Pulmonary artery endothelial cell (primary cell): Measurements from ENCODE around the gene ANKRD52. TPM values are rescaled to one million over a fixed set of nuclear protein-coding genes. Genes with fewer than 3 reads are reported as not detected.
A peak's percentile ranks its signal among the peaks of the same experiment; 100 is the strongest.

Experiments
- DNase-seq: peaks from one replicate; pipeline ENCODE4 v3.0.0-alpha.2; 2011; ENCODE audit warnings: low read depth, low spot score
- total RNA-seq: library from RNA; depleted of rRNA; stranded (reverse); fragments of >200 nt; gene quantifications from 2 replicates; pipeline ENCODE4 v1.2.3, GENCODE V29; 2014

ANKRD52 gene
- total RNA-seq, 1 donor from 2014 or later: 13.1 TPM

DNA sequence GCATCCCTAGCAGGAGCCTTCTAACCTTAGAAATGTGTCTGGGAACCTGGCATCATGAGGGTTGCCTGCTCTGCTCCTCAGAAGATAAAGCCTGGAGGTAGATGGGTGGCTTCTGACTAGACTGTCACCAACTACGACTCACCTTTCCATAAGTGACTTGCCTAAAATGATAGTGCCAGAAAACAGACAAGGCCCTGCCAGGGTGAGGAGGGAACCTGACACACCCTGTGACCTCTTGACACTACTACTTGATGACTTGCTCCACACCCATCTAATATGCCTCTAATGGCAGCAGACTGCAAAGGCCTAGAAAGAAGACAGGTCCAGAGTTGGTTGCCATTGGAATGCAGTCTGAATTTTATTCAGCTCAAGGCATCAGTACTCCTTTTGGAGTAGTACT lies 45.8 kb downstream of the ANKRD52 start:
- no peak for DNase-seq

DNA sequence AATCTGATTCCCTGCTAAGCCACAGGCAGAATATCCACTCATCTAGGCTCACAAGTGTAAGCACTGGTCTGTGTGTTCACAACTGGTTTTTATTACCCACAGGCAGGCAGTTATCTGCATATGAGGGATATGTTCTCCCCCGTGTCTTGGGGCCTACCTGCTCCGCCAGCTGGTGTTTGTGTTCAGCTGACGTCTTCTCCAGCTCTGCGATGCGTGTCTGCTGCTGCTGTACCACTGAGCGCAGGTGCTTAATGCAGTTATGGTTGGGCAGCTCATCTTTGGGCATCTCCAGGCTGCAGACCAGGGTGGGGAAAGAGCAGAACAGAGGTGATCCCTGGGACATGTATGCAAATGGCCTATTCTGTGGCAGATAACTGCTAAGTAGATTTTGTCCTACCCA lies 50.2 kb downstream of the ANKRD52 start:
- no peak for DNase-seq

DNA sequence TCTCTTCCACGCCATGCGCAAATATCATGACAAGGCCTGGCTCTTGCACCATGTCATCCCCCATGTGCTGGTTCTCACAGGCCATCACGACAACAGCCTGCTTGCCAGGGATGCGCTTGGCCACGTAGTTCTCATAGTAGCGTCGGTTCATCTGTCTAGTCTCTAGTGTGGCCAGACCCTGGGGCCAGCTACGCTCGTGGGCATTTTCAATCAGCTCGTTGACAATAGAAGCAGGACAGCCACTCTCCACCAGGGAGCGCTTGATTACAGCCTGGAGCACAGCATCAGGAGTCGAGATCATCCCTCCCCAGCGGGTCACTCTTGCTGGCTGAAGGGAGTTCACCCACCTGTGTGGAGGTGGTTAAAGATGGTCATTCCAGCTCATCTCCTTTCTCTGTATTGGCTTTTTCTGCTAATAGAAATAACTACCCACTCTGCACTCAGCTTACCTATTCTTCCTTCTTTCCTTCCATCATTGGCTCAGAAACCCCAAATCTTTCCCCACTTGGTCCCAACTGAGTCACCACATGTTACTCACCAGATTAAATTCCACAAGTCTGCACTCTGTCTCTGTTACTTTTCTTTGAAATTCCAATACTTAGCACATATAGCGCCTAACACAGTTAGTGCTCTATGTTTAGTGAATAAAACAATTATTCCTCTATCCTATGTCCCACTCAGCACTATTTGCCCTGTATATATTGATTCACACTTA lies 51.6 kb downstream of the ANKRD52 start:
- no peak for DNase-seq

GRCh38 chr12:56205445-56205844 lies 52.7 kb downstream of the ANKRD52 start:
- DNase-seq: no peak

GRCh38 chr12:56204275-56204674 lies 53.9 kb downstream of the ANKRD52 start:
- DNase-seq: no peak

DNA sequence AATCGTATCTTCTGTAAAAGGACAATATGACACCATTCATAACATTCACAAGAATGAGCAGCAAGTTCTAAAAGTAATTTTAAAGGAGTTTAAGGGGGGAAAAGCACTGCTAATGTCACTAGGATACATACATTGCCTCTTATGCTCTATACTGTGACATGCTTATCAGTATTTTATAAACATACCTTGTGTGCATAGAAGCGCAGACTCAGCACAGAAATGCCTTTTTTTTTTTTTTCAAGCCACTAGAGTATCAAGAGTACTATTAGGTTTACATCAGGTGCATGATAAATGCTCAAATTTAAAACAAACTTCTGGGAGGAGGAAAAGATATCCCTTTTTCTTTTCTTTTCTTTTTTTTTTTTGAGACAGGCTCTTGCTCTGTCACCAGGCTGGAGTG lies 55.3 kb downstream of the ANKRD52 start:
- DNase-seq: no peak

DNA sequence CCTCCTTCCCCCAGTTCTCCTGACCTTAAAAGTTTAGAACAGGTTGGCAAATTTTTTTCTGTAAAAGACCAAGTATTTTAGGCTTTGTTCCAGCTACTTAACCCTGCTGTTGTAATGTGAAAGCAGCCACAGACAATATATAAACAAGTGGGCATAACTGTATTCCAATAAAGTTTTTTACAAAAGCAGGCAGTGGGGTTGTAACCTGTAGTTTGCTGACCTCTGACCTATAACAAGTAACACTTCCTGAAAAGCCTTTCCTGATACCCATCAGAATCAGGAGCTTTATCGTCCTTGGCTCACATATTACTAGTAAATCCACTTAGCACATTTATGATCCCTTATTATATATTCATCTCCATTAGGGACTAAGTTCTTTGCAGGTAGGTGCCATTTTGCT lies 55.8 kb downstream of the ANKRD52 start:
- no peak for DNase-seq

- DNase-seq: no peak
Measured at GRCh38 chr12:56198836-56199235, 59.3 kb downstream of the ANKRD52 start.

DNA sequence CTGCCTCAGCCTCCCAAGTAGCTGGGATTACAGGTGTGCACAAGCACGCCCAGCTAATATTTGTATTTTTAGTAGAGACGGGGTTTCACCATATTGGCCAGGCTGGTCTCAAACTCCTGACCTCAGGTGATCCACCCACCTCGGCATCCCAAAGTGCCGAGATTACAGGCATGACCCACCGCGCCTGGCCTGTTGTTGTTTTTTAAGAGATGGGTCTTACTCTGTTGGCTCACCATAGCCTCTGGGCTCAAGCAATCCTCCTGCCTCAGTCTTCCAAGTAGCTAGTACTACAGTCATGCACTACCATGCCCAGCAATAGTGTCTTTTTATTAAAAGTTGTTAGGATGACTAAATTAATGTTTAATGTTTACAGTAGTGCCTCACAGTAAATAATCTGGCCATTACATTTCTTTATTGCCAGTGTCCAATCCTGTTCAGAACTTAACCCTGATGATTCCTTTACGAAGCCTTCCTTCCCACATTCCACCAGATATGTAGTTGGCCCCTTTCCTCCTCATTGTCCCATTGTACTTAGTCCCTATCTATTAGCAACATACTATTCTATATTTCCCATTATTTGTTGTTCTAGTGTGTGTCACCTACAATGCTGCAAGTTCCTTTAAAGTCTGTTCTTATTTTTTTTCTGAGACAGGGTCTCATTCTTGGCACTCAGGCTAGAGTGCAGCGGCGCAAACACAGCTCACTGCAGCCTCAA lies 60.1 kb downstream of the ANKRD52 start:
- peak; percentile 87 for DNase-seq

DNA sequence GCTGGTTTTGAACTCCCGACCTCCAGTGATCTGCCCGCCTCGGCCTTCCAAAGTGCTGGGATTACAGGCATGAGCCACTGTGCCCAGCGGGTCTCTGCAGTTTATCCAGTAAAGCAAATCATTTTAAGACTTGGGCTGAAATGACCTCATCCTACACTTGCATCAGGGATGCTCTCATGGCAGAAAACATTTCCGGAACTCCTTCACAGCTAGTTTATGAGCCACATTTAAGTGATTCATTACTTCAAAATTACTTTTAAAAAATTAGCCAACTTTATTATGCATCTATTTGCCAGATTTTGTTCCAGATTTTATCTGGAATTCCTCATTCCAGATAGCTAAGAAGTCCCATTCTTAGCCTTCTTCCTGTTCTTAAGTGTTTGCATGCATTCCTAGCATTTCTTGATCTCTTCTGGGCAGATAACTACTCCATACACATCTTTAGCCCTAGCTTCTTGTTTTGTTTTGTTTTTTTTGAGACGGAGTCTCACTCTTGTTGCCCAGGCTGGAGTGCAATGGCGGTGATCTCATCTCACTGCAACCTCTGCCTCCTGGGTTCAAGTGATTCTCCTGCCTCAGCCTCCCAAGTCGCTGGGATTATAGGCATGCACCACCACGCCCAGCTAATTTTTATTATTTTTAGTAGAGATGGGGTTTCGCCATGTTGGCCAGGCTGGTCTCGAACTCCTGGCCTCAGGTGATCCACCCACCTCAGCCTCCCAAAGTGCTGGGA lies 61.2 kb downstream of the ANKRD52 start:
- peak; percentile 93 for DNase-seq

DNA sequence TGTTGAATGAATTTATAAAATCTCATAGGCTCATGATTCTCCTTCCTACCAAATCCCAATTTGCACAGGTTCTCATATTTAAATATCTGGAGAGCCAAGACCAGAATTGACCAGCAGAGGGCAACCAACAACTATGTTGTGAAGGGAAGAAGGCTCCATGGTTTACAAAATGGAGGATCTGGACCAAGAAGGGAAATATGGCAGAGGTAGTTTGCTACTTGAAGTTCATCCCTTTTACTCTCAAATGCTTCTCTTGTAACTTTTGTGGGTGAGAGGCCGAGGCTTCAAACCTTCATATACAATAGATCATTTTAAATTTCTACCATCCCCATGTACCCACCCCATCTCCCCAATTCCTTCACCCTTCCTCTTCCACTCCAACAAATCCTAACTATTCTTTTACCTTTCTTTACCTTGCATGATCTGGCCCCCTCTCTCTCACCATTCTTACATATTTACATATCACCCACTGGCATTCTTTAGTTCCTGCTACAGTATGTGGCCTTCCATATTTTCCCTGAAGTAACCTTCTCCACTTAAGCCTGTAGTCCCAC lies 65.1 kb downstream of the ANKRD52 start:
- peak; percentile 66 for DNase-seq

GRCh38 chr12:56192582-56192981 lies 65.6 kb downstream of the ANKRD52 start:
- DNase-seq: no peak

- no peak for DNase-seq
Measured at GRCh38 chr12:56190695-56191155, 67.5 kb downstream of the ANKRD52 start.

DNA sequence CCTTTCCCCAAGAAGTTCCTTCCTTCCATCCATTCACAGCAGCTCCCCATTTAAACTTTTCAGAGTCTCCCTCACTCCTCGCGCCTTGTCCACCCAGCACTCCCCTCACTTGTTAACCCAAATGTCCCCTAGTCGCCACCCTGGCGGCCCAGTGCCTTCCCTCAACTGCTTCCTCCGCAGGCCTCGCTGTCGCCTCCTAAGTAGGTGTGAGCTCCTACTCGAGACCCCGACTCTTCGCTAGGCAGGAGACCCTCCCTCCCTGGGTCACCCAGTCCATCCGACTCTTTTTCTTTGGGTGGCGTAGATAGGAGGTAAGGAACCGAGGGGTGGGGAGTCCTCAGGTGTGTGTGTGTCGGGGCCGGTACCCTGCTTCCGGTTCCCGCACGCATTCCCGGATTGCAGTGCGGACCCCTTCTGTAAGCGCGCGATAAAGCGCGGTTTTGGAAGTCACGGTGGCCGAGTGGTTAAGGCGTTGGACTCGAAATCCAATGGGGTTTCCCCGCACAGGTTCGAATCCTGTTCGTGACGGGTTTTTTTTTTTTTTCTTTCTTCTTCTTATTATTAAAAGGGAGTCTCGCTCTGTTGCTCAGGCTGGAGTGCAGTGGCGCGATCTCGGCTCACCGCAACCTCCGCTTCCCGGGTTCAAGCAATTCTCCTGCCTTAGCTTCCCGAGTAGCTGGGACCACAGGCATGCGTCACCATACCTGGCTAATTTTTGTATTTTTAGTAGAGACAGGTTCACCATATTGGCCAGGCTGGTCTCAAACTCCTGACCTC lies 68.1 kb downstream of the ANKRD52 start:
- DNase-seq: peak; percentile 43

- peak; percentile 60 for DNase-seq
Measured at GRCh38 chr12:56189099-56189917, 68.9 kb downstream of the ANKRD52 start, which contains the start of gene SMARCC2. Gene SMARCC2 (minus strand): TSS chr12:56189483. CDS start chr12:56189461, 22 bp downstream.

DNA sequence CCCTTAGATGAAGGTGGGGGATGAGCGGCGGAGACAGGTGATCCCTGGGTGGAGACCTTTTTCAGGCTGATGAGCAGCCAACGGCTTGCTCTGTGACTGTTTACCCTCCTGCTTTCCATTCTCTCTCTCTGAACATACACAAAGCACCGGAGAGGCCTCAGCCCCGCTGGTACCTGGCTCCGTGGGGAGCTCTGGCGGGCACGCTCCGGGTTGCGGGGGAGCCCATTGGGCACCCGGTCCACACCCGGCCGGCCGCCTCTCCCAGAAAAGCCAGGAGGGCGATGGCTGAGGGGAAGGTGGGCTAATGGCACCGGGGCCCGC lies 69.4 kb downstream of the ANKRD52 start:
- DNase-seq: no peak

DNA sequence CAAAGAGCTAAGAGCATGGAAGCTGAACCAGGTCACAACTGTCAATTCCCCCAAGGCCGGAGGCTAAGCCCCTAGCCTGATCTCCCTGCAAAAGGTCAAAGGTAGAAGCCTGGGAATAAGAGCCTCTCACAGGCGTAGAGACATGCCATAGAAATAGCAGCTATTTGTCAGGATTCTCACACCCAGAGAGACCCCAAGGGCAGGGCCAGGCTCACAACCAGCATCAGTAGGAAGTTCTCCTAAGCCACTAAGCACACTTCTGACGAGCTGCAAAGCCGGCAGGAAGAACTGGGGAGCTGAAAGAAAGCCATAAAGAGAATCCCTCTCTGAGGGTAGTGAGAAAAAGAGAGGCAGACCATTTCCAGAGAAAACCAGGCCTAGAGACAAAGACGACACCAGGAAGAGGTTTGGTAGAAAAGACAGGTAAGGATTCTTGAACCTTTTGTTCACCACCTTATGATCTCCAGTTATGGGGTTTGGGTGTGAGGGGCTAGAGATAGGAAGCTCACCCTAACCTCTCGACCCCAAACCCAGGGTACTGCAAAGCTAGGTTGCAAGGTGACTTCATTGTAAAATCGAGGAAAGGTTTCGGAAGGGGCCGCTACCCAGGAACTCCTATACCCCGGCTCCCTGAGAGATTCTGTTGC lies 69.9 kb downstream of the ANKRD52 start:
- no peak for DNase-seq
